Endometrial microvascular endothelial cells (primary cell): ENCODE results near the gene INHBA. TPM values are rescaled to one million over a fixed set of nuclear protein-coding genes. Genes with fewer than 3 reads are reported as not detected.

Experiments used
- in situ Hi-C: cut with HindIII; loops from 2 replicates; pipeline ENCODE4 v1.10.0; 2017; ENCODE audit warnings: low sequenced_read_pairs, low pct_unique_long_range_greater_than_20kb; ENCODE audit errors: inconsistent ontology term
- total RNA-seq: library from RNA; depleted of rRNA; stranded (reverse); fragments of >200 nt; gene quantifications from one replicate; pipeline ENCODE4 v1.2.3, GENCODE V29; 2015; ENCODE audit errors: inconsistent ontology term

INHBA gene
- total RNA-seq, 1 donor from 2014 or later, result 10.2 TPM

DNA sequence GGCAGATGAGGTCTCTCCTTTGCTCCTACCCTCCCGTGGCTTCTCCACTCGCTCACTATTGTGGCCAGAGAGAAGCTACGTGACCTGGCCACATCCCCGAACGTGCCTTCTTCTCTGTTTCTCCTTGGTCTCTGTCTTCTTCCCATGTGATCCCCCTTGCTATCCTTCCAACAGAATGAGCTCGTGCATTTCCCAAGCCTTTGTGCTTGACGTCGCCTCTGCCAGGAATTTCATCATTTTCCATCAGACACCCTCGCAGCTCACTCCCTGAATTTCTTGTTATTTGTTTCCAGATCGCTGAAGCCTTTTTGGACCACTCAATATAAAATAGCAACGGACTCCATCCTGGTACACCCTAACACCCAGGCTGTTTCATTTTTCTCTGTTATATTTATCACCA lies 13.8 kb upstream of the INHBA start:
- in situ Hi-C loops, result no loop called here

- in situ Hi-C loops, result no loop called here
These were observed 12.1 kb upstream of the INHBA start for GRCh38 chr7:41715000-41715399.

DNA sequence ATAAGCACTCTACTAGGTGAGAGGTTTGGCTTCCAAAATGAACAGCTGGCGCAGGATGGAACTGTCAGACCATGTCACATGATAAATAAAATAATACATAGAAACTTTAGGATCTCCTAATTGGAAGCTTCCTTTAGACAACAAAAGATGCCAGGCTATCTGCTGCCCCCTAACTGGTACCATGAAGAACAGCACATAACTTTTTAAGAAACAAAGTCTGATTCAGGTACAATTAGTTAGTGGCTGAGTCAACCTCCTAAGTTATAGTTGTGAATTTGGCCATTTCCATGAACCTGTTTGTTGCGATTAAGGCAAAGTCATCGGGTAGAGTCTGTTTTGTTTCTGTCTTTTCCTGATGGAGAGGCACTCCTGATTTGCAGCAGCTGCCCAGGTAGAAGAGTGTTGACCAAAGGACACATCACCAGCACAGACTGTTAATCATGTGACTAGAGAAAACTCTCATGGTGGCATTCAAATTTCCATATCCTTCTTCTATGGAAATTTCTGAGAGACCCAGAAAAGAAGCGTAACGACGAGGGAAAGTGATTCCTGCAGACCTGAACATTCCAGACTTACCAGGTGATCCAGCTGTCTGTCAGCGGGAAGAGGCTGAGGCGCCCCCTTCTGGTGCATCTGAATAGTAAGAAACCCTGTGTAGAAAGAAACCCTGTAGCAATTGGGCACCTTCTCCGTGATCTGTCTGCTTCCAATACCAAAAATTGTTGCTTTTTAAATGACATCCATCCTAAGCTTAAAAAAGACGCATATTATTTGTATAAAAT lies 8.6 kb upstream of the INHBA start:
- in situ Hi-C loops, result no loop called here

DNA sequence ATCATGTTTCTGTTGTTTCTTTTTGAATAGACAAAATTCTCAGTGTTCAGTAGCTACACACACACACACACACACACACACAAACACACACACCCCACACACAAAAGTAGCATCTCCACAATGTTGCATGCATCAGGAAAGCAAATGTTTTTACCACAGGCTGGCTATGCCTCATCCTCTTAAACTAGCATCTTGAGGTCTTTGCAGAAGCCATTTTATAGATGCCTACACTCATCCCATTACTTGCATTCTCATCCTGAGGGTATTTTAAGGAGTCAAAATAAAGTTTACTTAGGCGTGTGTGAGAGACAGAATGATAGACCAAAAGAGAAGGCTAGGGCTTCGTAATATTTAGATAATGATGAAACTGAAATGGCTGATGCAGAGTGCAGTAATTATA lies 7.9 kb upstream of the INHBA start:
- in situ Hi-C loops, result no loop called here

DNA sequence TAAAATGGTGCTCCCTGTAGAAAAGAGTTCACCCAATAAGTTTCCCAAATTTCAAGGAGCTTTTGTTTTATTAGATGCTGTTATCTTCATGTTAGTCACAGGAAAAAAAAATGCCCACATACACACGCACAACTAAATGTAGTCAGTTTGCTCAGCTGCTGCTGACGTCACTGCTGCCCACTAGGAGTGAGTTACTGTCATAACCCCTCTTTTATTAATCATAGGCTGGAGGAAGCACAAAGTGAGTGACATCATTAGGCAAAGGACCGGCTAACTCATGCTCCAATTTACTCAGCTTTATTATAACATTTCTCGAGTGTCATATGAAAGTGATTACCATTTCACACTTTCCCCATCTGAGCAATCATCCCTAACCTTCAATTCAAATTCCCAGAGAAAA lies 6.7 kb upstream of the INHBA start:
- in situ Hi-C loops, result no loop called here

GRCh38 chr7:41708581-41709358 lies 5.9 kb upstream of the INHBA start:
- in situ Hi-C loops, result no loop called here

GRCh38 chr7:41706228-41706930 lies 3.5 kb upstream of the INHBA start:
- in situ Hi-C loops, result no loop called here

DNA sequence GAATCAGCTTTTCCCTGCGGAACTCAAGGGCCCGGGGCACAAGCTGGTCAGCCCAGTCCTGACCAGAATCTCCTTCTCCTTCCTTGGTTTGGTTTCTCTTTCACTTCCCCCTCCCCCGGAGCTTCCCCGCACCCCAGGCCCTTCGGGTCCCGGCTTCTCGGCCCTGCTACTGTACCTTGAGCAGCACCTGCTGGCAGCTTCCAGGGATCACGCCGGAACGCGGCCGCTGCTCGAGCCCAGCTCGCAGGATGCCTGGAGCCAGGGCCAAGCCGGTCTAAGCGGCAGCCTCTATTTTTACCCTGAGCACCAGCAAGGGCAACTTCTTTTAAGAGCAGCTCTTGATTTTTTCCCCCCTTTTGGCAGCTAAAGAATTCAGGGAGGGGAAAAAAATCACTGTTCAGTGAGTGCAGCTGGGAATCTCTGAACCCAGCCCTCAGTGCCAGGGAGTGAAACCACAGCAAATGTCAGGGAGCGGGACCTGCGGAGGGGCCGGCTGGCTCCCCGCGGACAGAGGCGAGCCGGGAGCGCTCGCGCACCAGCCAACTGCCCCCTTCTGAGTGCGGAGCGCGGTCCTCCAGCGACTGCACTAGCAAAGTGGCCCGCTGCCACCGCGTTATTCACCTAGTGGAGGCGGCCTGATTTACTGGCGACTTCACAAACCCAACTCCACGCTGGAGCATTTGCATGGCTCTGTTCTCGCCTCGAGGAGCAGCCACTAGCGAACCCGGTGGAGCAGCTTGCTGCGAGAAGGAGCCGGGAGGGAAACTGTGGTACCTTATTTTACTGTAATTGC lies 2.4 kb upstream of the INHBA start:
- in situ Hi-C loops, result no loop called here

GRCh38 chr7:41701068-41701941 lies 1.6 kb downstream of the INHBA start:
- in situ Hi-C loops, result no loop called here

- in situ Hi-C loops, result no loop called here
These were observed 2.8 kb downstream of the INHBA start for GRCh38 chr7:41700044-41700471.

DNA sequence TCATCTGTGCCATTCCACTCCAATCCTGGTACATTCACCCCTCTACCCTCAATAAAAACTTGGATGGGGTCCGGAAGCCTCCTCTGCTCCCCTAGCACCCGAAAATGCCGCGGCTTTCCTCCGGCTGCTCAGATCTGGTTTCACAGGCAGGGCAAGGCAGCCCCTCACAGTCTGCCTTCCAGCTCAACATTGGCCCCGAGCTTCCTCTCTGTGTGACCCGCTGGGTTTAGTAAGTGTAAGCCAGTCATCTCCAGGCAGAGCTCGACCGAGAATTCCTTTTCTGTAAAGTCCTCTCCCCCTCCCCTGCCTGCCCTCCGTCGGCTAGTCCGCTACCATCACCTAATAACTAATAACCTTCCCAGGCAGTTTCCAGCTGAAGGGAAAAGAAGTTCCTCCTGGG lies 3.4 kb downstream of the INHBA start:
- in situ Hi-C loops, result no loop called here

DNA sequence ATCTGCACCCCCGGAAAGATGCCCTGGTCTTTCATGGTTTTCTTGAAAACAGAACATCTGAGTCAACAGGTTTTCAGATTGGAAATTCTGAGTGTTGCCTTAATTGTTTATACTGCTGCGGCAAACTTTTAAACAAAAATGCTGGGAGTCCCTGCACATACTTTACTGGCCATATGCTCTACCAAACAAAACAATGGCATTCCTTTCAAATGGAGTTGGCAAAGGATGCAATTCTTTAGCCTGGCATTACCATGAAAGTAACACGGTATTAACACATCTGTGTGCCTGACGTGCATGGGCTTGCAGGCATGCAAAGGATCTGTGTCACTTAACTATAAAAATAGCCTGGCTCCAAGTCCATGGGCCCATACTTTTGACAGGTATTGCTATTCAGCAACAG lies 4.2 kb downstream of the INHBA start:
- in situ Hi-C loops, result no loop called here

DNA sequence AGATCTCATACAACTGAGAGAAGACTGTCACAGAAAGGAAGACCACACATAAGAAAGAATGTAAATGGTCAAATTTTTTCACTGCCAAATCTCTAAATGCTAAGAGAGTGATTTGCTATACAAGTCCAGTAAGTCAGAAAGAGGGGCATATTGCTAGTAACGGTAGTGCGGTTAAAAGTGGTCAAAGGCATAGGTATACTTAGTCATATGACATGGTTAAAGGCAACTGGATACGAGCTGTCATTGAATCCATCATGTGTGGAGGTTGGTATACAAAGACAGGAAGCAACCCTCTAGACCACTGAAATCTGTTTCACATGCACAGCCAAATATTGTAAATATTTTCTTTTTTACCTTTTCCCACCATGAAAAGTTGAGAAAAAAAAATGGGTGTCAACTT lies 4.8 kb downstream of the INHBA start:
- in situ Hi-C loops, result no loop called here

- in situ Hi-C loops, result no loop called here
These were observed 6.5 kb downstream of the INHBA start for GRCh38 chr7:41696323-41696916.

GRCh38 chr7:41695661-41696322 lies 7.1 kb downstream of the INHBA start:
- in situ Hi-C loops, result no loop called here

DNA sequence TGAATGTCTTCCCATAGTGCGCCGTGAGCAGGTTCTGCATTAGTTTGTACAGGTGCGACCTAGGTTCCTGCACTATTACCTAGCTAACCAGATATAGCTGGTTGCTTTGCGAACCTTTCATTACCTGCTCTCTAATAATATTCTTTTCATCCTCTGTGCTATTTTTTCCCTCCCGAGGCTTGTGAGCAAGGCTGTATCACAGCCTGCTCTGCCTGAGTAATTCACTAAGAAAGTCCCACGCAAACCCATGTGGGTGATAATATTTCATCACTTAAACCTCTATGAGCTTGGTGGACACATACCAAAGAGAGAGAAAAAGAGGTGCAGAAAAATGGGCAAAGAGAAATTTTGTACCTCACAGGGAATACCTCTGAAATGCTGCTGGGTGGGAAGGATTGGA lies 8.4 kb downstream of the INHBA start:
- in situ Hi-C loops, result no loop called here
